IMR-90 (cell line): ENCODE results near the gene MOB3B.

ENCODE experiments used
- CEBPB ChIP-seq: IDR thresholded peaks from 2 replicates; pipeline ENCODE4 v1.6.1; 2012; ENCODE audit warnings: low read depth, low read length, improper control_type of control experiment
- CTCF ChIP-seq: conservative IDR thresholded peaks from 2 replicates; pipeline ENCODE4 v1.5.1; 2012; ENCODE audit warnings: mild to moderate bottlenecking, low read depth, low read length, improper control_type of control experiment
- FOS ChIP-seq: fragments of 150-350 bp; IDR thresholded peaks from 2 replicates; pipeline ENCODE4 v1.6.1; 2016; ENCODE audit warnings: low read depth, low read length
- MAZ ChIP-seq: IDR thresholded peaks from 2 replicates; pipeline ENCODE4 v1.6.1; 2012; ENCODE audit warnings: low read depth, mild to moderate bottlenecking, low read length, improper control_type of control experiment, moderate library complexity, borderline replicate concordance
- RAD21 ChIP-seq: IDR thresholded peaks from 2 replicates; pipeline ENCODE4 v1.6.1; 2012; ENCODE audit warnings: low read length, improper control_type of control experiment
- RCOR1 ChIP-seq: IDR thresholded peaks from 2 replicates; pipeline ENCODE4 v1.6.1; 2012; ENCODE audit warnings: mild to moderate bottlenecking, low read length, improper control_type of control experiment; ENCODE audit not compliant: insufficient replicate concordance
- RFX5 ChIP-seq: IDR thresholded peaks from 2 replicates; pipeline ENCODE4 v1.8.0; 2012; ENCODE audit warnings: low read depth, mild to moderate bottlenecking, low read length, moderate library complexity

- TF ChIP-seq RAD21 (no peak), CTCF (no peak), RFX5 (no peak), MAZ (no peak), FOS (no peak), RCOR1 (no peak), CEBPB (no peak)
Observed at GRCh38 chr9:27564670-27565069, 35.1 kb upstream of the MOB3B start.
